ENCODE results near the gene LELP1. TPM values are rescaled to one million over a fixed set of nuclear protein-coding genes. Genes with fewer than 3 reads are reported as not detected.

LELP1 gene
- total RNA-seq, 3 donors from 2014 or later = not detected

DNA sequence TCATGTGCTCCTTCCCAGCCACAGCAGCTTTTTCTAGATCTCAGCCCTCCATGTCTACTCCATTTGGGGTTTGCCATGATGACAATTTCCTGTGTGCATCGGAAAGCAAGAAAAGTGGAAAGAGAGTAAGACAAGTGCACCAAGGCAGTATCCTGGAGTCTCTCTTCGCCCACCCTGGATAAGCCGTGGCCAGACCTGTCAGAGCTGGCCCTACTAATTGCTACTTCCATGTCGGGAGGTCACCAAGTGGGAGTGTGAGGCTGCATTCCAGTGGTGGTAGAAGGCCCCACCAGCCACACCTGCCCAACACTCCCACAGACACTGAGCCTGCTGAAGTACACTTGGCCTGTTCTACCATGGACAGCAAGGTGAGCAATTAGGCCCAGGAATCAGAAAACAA, 42.2 kb downstream of the LELP1 start:
- Histone ChIP-seq H3K36me3 (ENCODE audit: low read depth) (no peaks in the 10 kb centered on the region), H3K4me3 (no peak overlapping the region), H3K4me1 (ENCODE audit: low read depth) (no peaks in the 10 kb centered on the region), H3K9me3 (no peaks in the 10 kb centered on the region)
- DNase-seq (no peak), ATAC-seq (no peak)
- TF ChIP-seq, protein P1, sequence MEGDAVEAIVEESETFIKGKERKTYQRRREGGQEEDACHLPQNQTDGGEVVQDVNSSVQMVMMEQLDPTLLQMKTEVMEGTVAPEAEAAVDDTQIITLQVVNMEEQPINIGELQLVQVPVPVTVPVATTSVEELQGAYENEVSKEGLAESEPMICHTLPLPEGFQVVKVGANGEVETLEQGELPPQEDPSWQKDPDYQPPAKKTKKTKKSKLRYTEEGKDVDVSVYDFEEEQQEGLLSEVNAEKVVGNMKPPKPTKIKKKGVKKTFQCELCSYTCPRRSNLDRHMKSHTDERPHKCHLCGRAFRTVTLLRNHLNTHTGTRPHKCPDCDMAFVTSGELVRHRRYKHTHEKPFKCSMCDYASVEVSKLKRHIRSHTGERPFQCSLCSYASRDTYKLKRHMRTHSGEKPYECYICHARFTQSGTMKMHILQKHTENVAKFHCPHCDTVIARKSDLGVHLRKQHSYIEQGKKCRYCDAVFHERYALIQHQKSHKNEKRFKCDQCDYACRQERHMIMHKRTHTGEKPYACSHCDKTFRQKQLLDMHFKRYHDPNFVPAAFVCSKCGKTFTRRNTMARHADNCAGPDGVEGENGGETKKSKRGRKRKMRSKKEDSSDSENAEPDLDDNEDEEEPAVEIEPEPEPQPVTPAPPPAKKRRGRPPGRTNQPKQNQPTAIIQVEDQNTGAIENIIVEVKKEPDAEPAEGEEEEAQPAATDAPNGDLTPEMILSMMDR (IDR thresholded peaks at IDR 0.05) = no peak
- intact Hi-C loops (cut with DNase I, micrococcal nuclease) = no loop called here

DNA sequence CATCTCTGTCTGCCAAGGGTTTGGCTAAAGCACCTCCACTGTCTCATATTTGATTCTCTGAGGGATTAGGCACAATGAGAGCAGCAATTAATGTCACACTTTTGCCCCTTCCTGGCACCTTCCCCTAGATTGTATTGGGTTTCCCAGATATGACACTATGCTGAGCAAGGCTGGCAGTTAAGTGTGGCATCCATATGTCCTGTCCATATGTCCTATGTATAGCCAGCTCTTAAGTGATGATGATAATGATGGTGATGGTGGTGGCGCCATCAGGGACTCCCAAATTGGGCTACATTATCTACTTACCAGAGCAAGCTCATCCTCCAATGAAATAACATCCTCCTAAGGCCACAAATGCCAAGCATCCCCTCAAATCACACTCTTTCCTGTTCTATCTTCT, 42.8 kb downstream of the LELP1 start:
- DNase-seq (no peak), ATAC-seq (no peak)
- no peaks in the 10 kb centered on the region for H3K9me3 ChIP-seq
- intact Hi-C loops (cut with DNase I, micrococcal nuclease) = no loop called here
- no peaks in the 10 kb centered on the region for H3K36me3 ChIP-seq (ENCODE audit: low read depth)
- TF ChIP-seq, protein P1 (IDR thresholded peaks at IDR 0.05) = no peak
- H3K4me1 ChIP-seq (ENCODE audit: low read depth) = no peaks in the 10 kb centered on the region
- no peak overlapping the region for H3K4me3 ChIP-seq

DNA sequence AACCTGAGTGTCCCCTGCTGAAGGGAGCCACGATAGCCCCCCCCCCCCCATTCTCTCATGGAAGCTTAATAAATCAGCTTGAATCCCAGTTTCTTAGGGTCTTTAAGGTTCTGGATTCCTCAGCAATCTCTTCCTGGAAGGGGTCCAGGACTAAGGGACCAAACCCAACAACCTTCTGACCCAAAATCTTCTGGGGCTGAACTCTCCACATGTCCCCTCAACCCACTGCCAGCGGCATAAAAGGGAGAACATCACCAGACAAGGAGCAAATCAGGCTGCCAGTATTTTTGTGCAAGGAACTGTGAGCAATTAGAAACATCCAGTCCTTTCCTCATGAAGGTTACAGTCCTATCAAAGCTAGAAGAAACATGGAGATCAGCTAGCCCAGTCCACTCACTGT, 43.6 kb downstream of the LELP1 start:
- DNase-seq = no peak
- intact Hi-C loops (cut with DNase I, micrococcal nuclease) = no loop called here
- H3K9me3 ChIP-seq = no peaks in the 10 kb centered on the region
- no peak overlapping the region for H3K4me3 ChIP-seq
- H3K36me3 ChIP-seq (ENCODE audit: low read depth) = no peaks in the 10 kb centered on the region
- TF ChIP-seq, protein P1 (IDR thresholded peaks at IDR 0.05) = no peak
- no peak for ATAC-seq
- no peaks in the 10 kb centered on the region for H3K4me1 ChIP-seq (ENCODE audit: low read depth)

DNA sequence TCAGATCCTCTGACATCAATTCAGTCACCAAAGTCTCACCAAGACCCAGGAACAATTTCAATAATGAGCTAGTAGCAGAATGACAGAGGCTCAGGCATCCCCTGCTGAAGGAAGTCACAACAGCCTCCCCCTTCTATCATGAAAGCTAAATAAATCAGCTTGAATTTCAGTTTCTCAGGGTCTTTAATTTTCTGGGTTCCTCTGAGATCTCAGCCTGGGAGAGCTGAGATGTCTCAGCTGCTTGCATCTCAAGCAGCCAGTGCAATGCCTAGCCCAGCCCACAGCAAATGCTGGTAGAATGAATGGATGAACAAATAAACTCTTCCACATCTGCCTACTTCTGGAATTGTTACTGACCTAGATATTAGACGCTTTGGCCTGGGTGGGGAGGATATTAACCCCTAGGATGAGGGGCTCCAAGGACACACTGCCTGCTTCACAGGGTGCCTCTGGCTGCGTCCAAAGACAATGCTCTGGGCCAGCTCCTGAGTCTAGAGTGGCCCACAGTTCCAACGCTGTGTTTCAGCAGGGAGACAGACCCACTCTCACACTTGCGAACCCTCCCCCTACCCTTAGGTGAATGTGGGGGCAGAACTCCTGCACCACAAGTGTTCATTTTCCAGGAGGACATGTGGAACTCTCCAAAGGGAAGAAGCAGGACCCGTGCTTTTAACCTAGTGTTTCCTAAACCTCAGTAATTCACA, 45.1 kb downstream of the LELP1 start:
- DNase-seq (no peak), ATAC-seq (no peak)
- intact Hi-C loops (cut with DNase I, micrococcal nuclease) = no loop called here
- TF ChIP-seq, protein P1 (IDR thresholded peaks at IDR 0.05) = no peak
- Histone ChIP-seq H3K4me3 (no peak overlapping the region), H3K36me3 (ENCODE audit: low read depth) (no peaks in the 10 kb centered on the region), H3K9me3 (no peaks in the 10 kb centered on the region), H3K4me1 (ENCODE audit: low read depth) (no peaks in the 10 kb centered on the region)

DNA sequence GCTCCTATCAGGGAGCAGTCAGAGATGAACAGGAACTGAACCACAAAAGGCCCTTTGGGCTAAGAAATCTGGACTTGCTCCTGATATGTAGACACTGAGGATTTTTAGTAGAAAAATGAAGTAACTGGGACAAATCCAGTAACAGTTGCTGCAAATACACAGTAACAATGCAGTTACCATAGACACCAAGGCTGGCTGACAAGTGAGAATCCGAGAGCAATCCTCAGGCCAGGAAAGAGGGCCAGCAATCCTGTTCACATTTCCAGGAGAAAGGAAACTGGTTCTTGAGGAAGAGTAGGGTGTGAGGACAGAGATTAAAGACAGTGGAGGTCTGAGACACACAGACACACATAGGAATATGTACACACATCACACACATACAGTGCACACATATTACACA, 46.9 kb downstream of the LELP1 start:
- Histone ChIP-seq H3K4me3 (no peak overlapping the region), H3K4me1 (ENCODE audit: low read depth) (no peaks in the 10 kb centered on the region), H3K9me3 (no peaks in the 10 kb centered on the region), H3K36me3 (ENCODE audit: low read depth) (no peaks in the 10 kb centered on the region)
- TF ChIP-seq, protein P1 (IDR thresholded peaks at IDR 0.05) = no peak
- intact Hi-C loops (cut with DNase I, micrococcal nuclease) = no loop called here
- ATAC-seq = no peak
- DNase-seq = no peak

DNA sequence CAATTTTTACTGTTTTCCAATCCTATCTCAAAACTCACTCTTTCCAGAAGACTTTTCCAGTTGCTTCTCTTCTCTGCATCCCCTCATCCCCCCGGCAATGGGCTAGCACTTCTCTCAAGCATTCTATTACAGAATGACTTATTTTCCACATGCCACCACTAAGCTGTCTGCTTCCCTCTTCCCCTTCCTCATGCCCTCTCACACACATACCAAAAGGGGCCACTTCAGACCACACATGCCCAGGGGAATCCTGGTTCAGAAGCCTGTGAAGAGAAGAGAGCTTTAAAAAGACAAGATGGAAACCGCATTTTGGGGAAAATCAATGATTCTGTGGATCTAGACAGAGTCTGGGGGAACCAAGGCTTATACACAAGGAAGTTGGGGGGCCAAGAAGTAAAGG, 47.9 kb downstream of the LELP1 start:
- TF ChIP-seq, protein P1 (IDR thresholded peaks at IDR 0.05) = no peak
- Histone ChIP-seq H3K4me1 (ENCODE audit: low read depth) (no peaks in the 10 kb centered on the region), H3K36me3 (ENCODE audit: low read depth) (no peaks in the 10 kb centered on the region), H3K9me3 (no peaks in the 10 kb centered on the region), H3K4me3 (no peak overlapping the region)
- no peak for DNase-seq
- intact Hi-C loops (cut with DNase I, micrococcal nuclease) = no loop called here
- ATAC-seq = no peak

Data from mucosa of descending colon (tissue), 3 donors.